ENCODE measurements around the gene DISC1. TPM values are rescaled to one million over a fixed set of nuclear protein-coding genes. Genes with fewer than 3 reads are reported as not detected.
"Not testable (repeated sequence)": the region's sequence is repeated elsewhere in the genome, so short reads cannot be mapped to it uniquely, and the experiment has no call there.

DISC1 gene
- total RNA-seq, 2 donors from 2014 or later: 3.1 to 12.4 TPM

GRCh38 chr1:231601824-231602672 lies 24.5 kb upstream of the DISC1 start:
- Mint-ChIP-seq H3K27ac (no peak overlapping the region), H3K9me3 (no peaks in the 10 kb centered on the region), H3K36me3 (no peaks in the 10 kb centered on the region)
- ATAC-seq (no peak), DNase-seq (ENCODE audit: low spot score in 2 of 2) (no peak)

GRCh38 chr1:231602673-231602984 lies 24.0 kb upstream of the DISC1 start:
- DNase-seq (ENCODE audit: low spot score in 2 of 2) (no peak), ATAC-seq (no peak)
- H3K9me3 Mint-ChIP-seq: no peaks in the 10 kb centered on the region
- no peak overlapping the region for H3K27ac Mint-ChIP-seq
- H3K36me3 Mint-ChIP-seq: no peaks in the 10 kb centered on the region

GRCh38 chr1:231603598-231604275 lies 22.9 kb upstream of the DISC1 start:
- Mint-ChIP-seq H3K27ac (peak overlapping the region; percentile 91 to 95), H3K9me3 (no peaks in the 10 kb centered on the region), H3K36me3 (no peaks in the 10 kb centered on the region)
- ATAC-seq (peak; percentile 91 to 95), DNase-seq (ENCODE audit: low spot score in 2 of 2) (peak in 1 of 2 donors; percentile 48)

GRCh38 chr1:231604276-231604621 lies 22.3 kb upstream of the DISC1 start:
- ATAC-seq: no peak
- Mint-ChIP-seq H3K36me3 (no peaks in the 10 kb centered on the region), H3K9me3 (no peaks in the 10 kb centered on the region), H3K27ac (peak overlapping the region; percentile 91 to 95)
- no peak for DNase-seq (ENCODE audit: low spot score in 2 of 2)

- ATAC-seq: no peak
- Mint-ChIP-seq H3K36me3 (no peaks in the 10 kb centered on the region), H3K27ac (no peak overlapping the region), H3K9me3 (no peaks in the 10 kb centered on the region)
- no peak for DNase-seq (ENCODE audit: low spot score in 2 of 2)
Observed at GRCh38 chr1:231605149-231606100, 21.2 kb upstream of the DISC1 start.

GRCh38 chr1:231606712-231607111 lies 19.9 kb upstream of the DISC1 start:
- no peak overlapping the region for H3K27ac Mint-ChIP-seq
- DNase-seq (ENCODE audit: low spot score in 2 of 2) (no peak), ATAC-seq (no peak)
- H3K36me3 Mint-ChIP-seq: peaks cover 7 to 12% of the 10 kb centered on the region in 2 donors
- H3K9me3 Mint-ChIP-seq: peaks cover 0 to 11% of the 10 kb centered on the region in 2 donors

- ATAC-seq: no peak
- no peak for DNase-seq (ENCODE audit: low spot score in 2 of 2)
- Mint-ChIP-seq H3K9me3 (peaks cover 10 to 29% of the 10 kb centered on the region in 2 donors), H3K27ac (no peak overlapping the region), H3K36me3 (peaks cover 7 to 28% of the 10 kb centered on the region in 2 donors)
Observed at GRCh38 chr1:231610388-231610787, 16.2 kb upstream of the DISC1 start.

- DNase-seq (ENCODE audit: low spot score in 2 of 2): no peak
- ATAC-seq: no peak
- H3K36me3 Mint-ChIP-seq: peaks cover 7 to 28% of the 10 kb centered on the region in 2 donors
- H3K27ac Mint-ChIP-seq: peak overlapping the region in 1 of 2 donors; percentile 61
- peaks cover 10 to 29% of the 10 kb centered on the region in 2 donors for H3K9me3 Mint-ChIP-seq
Observed at GRCh38 chr1:231611111-231611510, 15.5 kb upstream of the DISC1 start.

- peak in 1 of 2 donors; percentile 23 for ATAC-seq
- Mint-ChIP-seq H3K36me3 (peaks cover 7 to 28% of the 10 kb centered on the region in 2 donors), H3K9me3 (peaks cover 10 to 36% of the 10 kb centered on the region in 2 donors), H3K27ac (no peak overlapping the region)
- DNase-seq (ENCODE audit: low spot score in 2 of 2): no peak
Observed at GRCh38 chr1:231611851-231612250, 14.7 kb upstream of the DISC1 start.

GRCh38 chr1:231612393-231613089 lies 14.0 kb upstream of the DISC1 start:
- peak overlapping the region; percentile 11 to 75 for H3K27ac Mint-ChIP-seq
- DNase-seq (ENCODE audit: low spot score in 2 of 2): peak in 1 of 2 donors; percentile 35
- peak; percentile 65 to 78 for ATAC-seq
- H3K9me3 Mint-ChIP-seq: peaks cover 10 to 36% of the 10 kb centered on the region in 2 donors
- peaks cover 7 to 28% of the 10 kb centered on the region in 2 donors for H3K36me3 Mint-ChIP-seq

- H3K9me3 Mint-ChIP-seq: peaks cover 10 to 36% of the 10 kb centered on the region in 2 donors
- DNase-seq (ENCODE audit: low spot score in 2 of 2) (no peak), ATAC-seq (peak; percentile 55 to 76)
- H3K36me3 Mint-ChIP-seq: peaks cover 7 to 28% of the 10 kb centered on the region in 2 donors
- peak overlapping the region; percentile 46 to 77 for H3K27ac Mint-ChIP-seq
Observed at GRCh38 chr1:231613419-231614349, 12.9 kb upstream of the DISC1 start.

- DNase-seq (ENCODE audit: low spot score in 2 of 2): no peak
- ATAC-seq: no peak
- peaks cover 10 to 25% of the 10 kb centered on the region in 2 donors for H3K9me3 Mint-ChIP-seq
- peaks cover 0 to 16% of the 10 kb centered on the region in 2 donors for H3K36me3 Mint-ChIP-seq
- no peak overlapping the region for H3K27ac Mint-ChIP-seq
Observed at GRCh38 chr1:231616667-231617066, 9.9 kb upstream of the DISC1 start.

GRCh38 chr1:231618609-231619256 lies 7.9 kb upstream of the DISC1 start:
- Mint-ChIP-seq H3K36me3 (peaks cover 0 to 12% of the 10 kb centered on the region in 2 donors), H3K27ac (no peak overlapping the region), H3K9me3 (peaks cover 8 to 17% of the 10 kb centered on the region in 2 donors)
- ATAC-seq (no peak), DNase-seq (ENCODE audit: low spot score in 2 of 2) (no peak)

GRCh38 chr1:231619257-231619634 lies 7.3 kb upstream of the DISC1 start:
- H3K36me3 Mint-ChIP-seq: peaks cover 0 to 7% of the 10 kb centered on the region in 2 donors
- DNase-seq (ENCODE audit: low spot score in 2 of 2): no peak
- no peak for ATAC-seq
- no peak overlapping the region for H3K27ac Mint-ChIP-seq
- peaks cover 3 to 12% of the 10 kb centered on the region in 2 donors for H3K9me3 Mint-ChIP-seq

GRCh38 chr1:231625042-231625441 lies 1.5 kb upstream of the DISC1 start:
- H3K36me3 Mint-ChIP-seq; H3K9me3 Mint-ChIP-seq; ATAC-seq; DNase-seq (ENCODE audit: low spot score in 2 of 2); H3K27ac Mint-ChIP-seq: not testable (repeated sequence)

Measured in activated naive CD4-positive, alpha-beta T cell treated with anti-CD3 and anti-CD28 coated beads, Interleukin-2, amount 50 U/mL, for 72 hours (primary cell).